Retinal pigment epithelial cell (primary cell): ENCODE results near the gene SLC9A4.

Experiments
- DNase-seq: peaks from one replicate; pipeline ENCODE4 v3.0.0-alpha.2; 2010; ENCODE audit warnings: low read depth
- H3K4me3 ChIP-seq: 2 replicates; pipeline ENCODE4 v1.5.1; 2011; ENCODE audit warnings: mild to moderate bottlenecking, low read length, control low read depth, moderate library complexity
- TF ChIP-seq, protein P1 (sequence below): conservative IDR thresholded peaks from 2 replicates; pipeline ENCODE4 v1.5.1; 2011; ENCODE audit warnings: low read depth, low read length, control low read depth, inconsistent platforms

The SLC9A4 gene

DNA sequence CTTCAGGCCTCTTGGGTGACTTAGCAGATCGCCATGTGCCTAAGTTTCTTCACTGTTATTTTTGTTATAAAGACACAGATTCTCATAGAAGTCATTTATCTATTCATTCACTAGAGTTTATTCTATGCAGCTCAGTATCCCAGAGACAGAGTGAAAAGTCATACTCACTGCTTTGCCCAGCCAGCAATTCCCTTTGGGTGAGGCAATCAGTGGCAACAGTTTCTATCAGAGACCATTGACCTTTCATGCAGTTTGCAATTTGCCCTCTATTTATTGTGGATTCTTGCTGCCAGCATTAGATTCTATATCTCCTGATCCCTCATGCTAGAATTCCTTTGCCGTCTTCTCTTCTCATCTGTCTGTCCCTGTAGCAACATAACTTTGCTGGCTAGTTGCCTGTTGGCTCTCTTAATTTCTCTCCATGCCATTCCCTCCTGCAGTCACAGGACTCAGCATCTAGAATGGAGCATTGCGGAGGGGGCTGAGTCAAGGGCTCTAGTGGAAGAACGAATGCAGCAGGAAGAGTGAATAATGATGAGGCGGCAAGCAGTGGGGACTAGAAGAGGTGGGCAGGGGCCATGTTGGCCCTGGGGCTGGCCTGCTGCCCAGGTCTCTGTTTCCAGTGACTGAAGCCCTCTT, 12.2 kb downstream of the SLC9A4 start:
- H3K4me3 ChIP-seq: no peak overlapping the region
- DNase-seq: no peak

DNA sequence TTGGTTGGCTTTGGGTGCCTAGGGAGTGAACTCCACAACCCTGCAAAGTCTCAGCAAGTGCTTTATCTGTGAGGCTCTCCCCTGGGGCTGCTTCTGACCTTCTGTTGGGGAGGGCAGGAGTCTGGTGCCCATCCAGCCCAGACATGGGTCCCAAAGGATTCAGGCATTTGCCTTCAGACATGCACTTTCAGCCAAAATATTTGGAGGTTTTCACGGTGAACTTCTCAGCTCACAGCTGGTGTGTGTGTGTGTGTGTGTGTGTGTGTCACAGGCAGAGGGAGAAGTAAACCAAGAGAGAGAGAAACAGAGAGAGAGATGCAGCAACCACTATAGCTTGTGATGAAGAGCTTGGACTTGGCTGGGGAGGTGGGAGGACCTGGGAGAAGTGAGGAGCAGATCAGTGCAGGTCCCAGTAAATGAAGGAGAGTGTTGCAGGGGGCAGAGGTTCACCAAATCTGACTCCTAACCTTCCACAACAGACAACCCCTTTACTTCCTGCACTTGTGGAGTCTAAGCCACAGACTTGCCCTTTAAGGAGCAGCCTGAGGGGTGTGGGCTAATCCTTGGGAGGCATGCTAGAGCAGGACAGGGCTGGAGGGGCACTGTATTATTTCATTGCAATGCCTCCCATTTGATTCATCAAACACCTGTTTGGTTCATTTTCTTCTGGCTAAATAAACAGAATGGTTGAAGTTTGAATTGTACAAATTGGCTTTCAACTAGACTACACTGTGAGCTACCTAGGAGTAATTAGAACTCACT, 14.1 kb downstream of the SLC9A4 start:
- TF ChIP-seq, protein P1, sequence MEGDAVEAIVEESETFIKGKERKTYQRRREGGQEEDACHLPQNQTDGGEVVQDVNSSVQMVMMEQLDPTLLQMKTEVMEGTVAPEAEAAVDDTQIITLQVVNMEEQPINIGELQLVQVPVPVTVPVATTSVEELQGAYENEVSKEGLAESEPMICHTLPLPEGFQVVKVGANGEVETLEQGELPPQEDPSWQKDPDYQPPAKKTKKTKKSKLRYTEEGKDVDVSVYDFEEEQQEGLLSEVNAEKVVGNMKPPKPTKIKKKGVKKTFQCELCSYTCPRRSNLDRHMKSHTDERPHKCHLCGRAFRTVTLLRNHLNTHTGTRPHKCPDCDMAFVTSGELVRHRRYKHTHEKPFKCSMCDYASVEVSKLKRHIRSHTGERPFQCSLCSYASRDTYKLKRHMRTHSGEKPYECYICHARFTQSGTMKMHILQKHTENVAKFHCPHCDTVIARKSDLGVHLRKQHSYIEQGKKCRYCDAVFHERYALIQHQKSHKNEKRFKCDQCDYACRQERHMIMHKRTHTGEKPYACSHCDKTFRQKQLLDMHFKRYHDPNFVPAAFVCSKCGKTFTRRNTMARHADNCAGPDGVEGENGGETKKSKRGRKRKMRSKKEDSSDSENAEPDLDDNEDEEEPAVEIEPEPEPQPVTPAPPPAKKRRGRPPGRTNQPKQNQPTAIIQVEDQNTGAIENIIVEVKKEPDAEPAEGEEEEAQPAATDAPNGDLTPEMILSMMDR: no peak
- H3K4me3 ChIP-seq: no peak overlapping the region
- DNase-seq: no peak

More for the DNA sequence above, 12.2 kb downstream of the SLC9A4 start:
- TF ChIP-seq, protein P1: no peak

DNA sequence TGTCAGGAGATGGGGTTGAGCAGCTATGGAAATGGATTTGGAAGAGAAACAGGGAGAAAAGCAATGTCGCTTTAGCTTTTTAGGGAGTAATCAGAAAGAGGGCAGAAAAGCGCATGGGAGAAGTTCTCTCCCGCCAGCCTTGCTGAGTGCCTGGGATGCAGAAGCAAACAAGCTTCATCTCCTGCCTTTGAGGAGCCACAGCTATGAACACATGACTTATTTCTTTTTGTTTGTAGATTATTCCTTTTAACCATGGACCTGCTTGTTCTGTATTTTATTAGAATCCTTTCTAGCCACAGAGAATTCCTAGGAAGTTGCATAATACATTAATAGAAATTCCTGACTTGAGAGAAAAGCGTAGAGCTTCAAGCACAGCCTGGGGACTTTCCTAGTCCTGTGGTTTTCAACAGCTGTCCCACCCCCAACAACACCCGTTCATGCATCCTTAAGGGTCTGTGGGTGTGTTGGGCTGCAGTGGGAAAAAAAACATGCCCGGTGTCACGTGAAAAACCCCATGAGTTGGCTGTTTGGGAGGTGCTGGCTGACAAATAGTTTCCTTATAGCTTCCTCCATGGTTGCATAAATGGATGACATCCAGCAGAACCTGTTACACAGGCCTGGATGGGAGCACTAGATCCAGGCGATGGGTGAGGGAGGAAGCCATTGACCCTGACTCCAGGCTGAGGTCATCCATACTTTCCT, 14.9 kb downstream of the SLC9A4 start:
- H3K4me3 ChIP-seq: no peak overlapping the region
- no peak for DNase-seq
- TF ChIP-seq, protein P1: no peak

DNA sequence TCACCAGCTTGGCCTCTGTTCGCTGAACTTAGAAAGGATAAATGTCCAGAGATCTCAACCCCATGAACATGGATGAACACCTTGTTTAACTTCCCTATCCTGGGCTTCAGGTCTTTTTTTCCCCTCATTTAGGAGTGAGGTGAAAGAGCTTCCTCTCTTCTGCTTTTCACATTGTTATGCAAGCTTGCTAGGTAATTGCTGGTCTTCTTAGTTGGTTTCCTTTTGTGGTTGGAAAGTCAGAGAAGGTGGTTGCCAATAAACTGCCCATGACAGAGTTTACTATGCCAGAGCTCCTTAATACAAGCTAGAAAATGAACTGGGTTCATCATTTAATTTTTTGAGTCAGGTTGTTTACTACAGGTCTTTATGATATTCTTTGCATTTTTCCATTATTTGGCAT, 16.6 kb downstream of the SLC9A4 start:
- H3K4me3 ChIP-seq: no peak overlapping the region
- TF ChIP-seq, protein P1: no peak
- DNase-seq: no peak

DNA sequence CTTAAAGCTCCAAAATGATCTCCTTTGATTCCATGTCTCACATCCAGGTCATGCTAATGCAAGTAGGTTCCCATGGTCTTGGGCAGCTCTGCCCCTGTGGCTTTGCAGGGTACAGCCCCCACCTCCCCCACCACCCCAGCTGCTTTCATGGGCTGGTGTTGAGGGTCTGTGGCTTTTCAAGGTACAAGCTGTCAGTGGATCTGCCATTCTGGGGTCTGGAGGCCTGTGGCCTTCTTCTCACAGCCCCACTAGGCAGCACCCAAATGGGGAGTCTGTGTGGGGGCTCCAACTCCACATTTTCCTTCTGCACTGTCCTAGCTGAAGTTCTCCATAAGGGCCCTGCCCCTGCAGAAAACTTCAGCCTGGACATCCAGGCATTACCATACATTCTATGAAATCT, 19.0 kb downstream of the SLC9A4 start:
- no peak for DNase-seq
- H3K4me3 ChIP-seq: no peak overlapping the region
- TF ChIP-seq, protein P1: no peak

DNA sequence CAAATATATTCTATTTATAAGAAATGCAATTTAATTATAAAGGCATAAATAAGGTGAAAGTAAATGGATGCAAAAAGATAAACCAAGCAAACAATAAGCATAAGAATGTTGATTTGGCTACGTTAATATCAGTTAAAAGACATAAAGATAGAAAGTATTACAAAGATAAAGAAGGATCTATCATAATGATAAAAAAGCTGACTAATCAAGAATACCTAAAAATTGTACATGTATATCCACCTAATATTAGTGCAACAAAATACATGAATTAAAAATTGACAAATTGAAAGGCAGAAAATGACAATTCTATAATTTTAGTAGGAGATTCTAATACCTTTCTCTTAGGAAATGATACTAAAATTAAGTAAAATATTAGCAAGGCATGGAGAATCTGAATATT, 21.5 kb downstream of the SLC9A4 start:
- TF ChIP-seq, protein P1: no peak
- no peak overlapping the region for H3K4me3 ChIP-seq
- DNase-seq: no peak
